SU-DHL-6 (cell line): ENCODE data around the gene NOP16.

Source experiments
- H2AFZ ChIP-seq: fragments of 200-600 bp; sonication (generic); 2 replicates; pipeline ENCODE4 v1.6.1; 2014; ENCODE audit warnings: low read depth, mild to moderate bottlenecking, moderate library complexity, mixed read lengths, antibody characterized with exemption, low read length; ENCODE audit not compliant: severe bottlenecking
- H3F3A ChIP-seq: fragments of 200-600 bp; shearing (Covaris generic); 2 replicates; pipeline ENCODE4 v1.6.0; 2016; ENCODE audit warnings: antibody characterized with exemption, mild to moderate bottlenecking; ENCODE audit not compliant: insufficient read depth
- H3K27ac ChIP-seq: fragments of 200-600 bp; sonication (generic); 2 replicates; pipeline ENCODE4 v1.5.1; 2016; ENCODE audit warnings: low read depth, mild to moderate bottlenecking, low read length, moderate library complexity, mixed read lengths
- H3K27me3 ChIP-seq: fragments of 200-600 bp; sonication (generic), shearing (Covaris generic); 2 replicates; pipeline ENCODE4 v1.6.0; 2014; ENCODE audit warnings: mild to moderate bottlenecking, low read length
- H3K36me3 ChIP-seq: fragments of 200-600 bp; sonication (generic); 2 replicates; pipeline ENCODE4 v1.6.1; 2014; ENCODE audit warnings: mild to moderate bottlenecking, low read length, mixed read lengths
- H3K4me2 ChIP-seq: fragments of 300-600, 200-600 bp; shearing (Covaris generic), sonication (generic); 2 replicates; pipeline ENCODE4 v1.6.0; 2014; ENCODE audit warnings: low read length, low read depth, mild to moderate bottlenecking; ENCODE audit not compliant: poor library complexity, severe bottlenecking
- H3K4me3 ChIP-seq: fragments of 200-600 bp; sonication (generic); 2 replicates; pipeline ENCODE4 v1.5.1; 2014; ENCODE audit warnings: antibody characterized with exemption, low read length, mild to moderate bottlenecking, mixed read lengths; ENCODE audit not compliant: insufficient read depth, poor library complexity, severe bottlenecking
- H3K79me2 ChIP-seq: fragments of 200-600 bp; sonication (generic); 2 replicates; pipeline ENCODE4 v1.6.1; 2014; ENCODE audit warnings: mild to moderate bottlenecking, low read length, moderate library complexity; ENCODE audit not compliant: insufficient read depth
- H3K9ac ChIP-seq: fragments of 200-600 bp; sonication (generic); 2 replicates; pipeline ENCODE4 v1.7.0; 2014; ENCODE audit warnings: mild to moderate bottlenecking, low read length
- H3K9me2 ChIP-seq: fragments of 200-600 bp; sonication (generic); replicated peaks from 2 replicates; pipeline ENCODE4 v1.6.1; 2014; ENCODE audit warnings: low read length; ENCODE audit not compliant: insufficient read depth
- H3K9me3 ChIP-seq: fragments of 200-600 bp; sonication (generic); 2 replicates; pipeline ENCODE4 v1.6.1; 2014; ENCODE audit warnings: low read length, mixed read lengths; ENCODE audit not compliant: insufficient read depth
- H4K20me1 ChIP-seq: fragments of 200-600 bp; sonication (generic); 2 replicates; pipeline ENCODE4 v1.6.1; 2014; ENCODE audit warnings: low read depth, mild to moderate bottlenecking, antibody characterized with exemption, low read length, moderate library complexity, mixed read lengths
- EZH2phosphoT487 ChIP-seq: fragments of 200-600 bp; sonication (generic), shearing (Covaris generic); conservative IDR thresholded peaks from 2 replicates; pipeline ENCODE4 v1.6.1; 2018; ENCODE audit warnings: mild to moderate bottlenecking, antibody characterized with exemption, low read length, moderate library complexity, mixed read lengths
- TF ChIP-seq, protein P1 (sequence below): fragments of 200-600 bp; sonication (generic); IDR thresholded peaks from one replicate; pipeline ENCODE4 v1.5.1; 2017; ENCODE audit warnings: antibody characterized with exemption, mild to moderate bottlenecking, low read length, moderate library complexity; ENCODE audit not compliant: insufficient read depth, poor library complexity, severe bottlenecking

NOP16 gene

GRCh38 chr5:176381979-176382378, 6.4 kb downstream of the NOP16 start:
- TF ChIP-seq, protein P1, sequence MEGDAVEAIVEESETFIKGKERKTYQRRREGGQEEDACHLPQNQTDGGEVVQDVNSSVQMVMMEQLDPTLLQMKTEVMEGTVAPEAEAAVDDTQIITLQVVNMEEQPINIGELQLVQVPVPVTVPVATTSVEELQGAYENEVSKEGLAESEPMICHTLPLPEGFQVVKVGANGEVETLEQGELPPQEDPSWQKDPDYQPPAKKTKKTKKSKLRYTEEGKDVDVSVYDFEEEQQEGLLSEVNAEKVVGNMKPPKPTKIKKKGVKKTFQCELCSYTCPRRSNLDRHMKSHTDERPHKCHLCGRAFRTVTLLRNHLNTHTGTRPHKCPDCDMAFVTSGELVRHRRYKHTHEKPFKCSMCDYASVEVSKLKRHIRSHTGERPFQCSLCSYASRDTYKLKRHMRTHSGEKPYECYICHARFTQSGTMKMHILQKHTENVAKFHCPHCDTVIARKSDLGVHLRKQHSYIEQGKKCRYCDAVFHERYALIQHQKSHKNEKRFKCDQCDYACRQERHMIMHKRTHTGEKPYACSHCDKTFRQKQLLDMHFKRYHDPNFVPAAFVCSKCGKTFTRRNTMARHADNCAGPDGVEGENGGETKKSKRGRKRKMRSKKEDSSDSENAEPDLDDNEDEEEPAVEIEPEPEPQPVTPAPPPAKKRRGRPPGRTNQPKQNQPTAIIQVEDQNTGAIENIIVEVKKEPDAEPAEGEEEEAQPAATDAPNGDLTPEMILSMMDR = no peak
- no peak for TF ChIP-seq EZH2phosphoT487
- Histone ChIP-seq H4K20me1 (peaks cover 8% of the 10 kb centered on the region; the same call in 1 of the 2 replicates), H3K36me3 (peaks cover 12% of the 10 kb centered on the region), H3K27me3 (no peaks in the 10 kb centered on the region), H3K9me2 (no peaks in the 10 kb centered on the region), H3K9me3 (no peaks in the 10 kb centered on the region), H3K9ac (no peak overlapping the region), H3K27ac (no peak overlapping the region), H3K79me2 (peaks cover 25% of the 10 kb centered on the region), H3K4me2 (no peak overlapping the region), H3F3A (peaks cover 10% of the 10 kb centered on the region; the same call in 1 of the 2 replicates), H2AFZ (no peak overlapping the region), H3K4me3 (no peak overlapping the region)

- H3K9me3 ChIP-seq = no peaks in the 10 kb centered on the region
- H3K79me2 ChIP-seq = peaks cover 20% of the 10 kb centered on the region
- peaks cover 9% of the 10 kb centered on the region; the same call in 1 of the 2 replicates for H3F3A ChIP-seq
- no peak overlapping the region for H3K4me3 ChIP-seq
- H3K4me2 ChIP-seq = no peak overlapping the region
- H3K27ac ChIP-seq = no peak overlapping the region
- no peak overlapping the region for H3K9ac ChIP-seq
- H3K27me3 ChIP-seq = no peaks in the 10 kb centered on the region
- no peak for TF ChIP-seq EZH2phosphoT487
- TF ChIP-seq, protein P1 = no peak
- no peaks in the 10 kb centered on the region for H3K9me2 ChIP-seq
- peaks cover 8% of the 10 kb centered on the region for H3K36me3 ChIP-seq
- H4K20me1 ChIP-seq = peaks cover 8% of the 10 kb centered on the region; the same call in 1 of the 2 replicates
- H2AFZ ChIP-seq = no peak overlapping the region
Observed at GRCh38 chr5:176381423-176381822, 7.0 kb downstream of the NOP16 start.

- Histone ChIP-seq H3K79me2 (peaks cover 4% of the 10 kb centered on the region), H3K27ac (no peak overlapping the region), H3F3A (peaks cover 7% of the 10 kb centered on the region; the same call in 1 of the 2 replicates), H3K4me3 (no peak overlapping the region), H3K9me2 (no peaks in the 10 kb centered on the region), H4K20me1 (no peaks in the 10 kb centered on the region), H3K36me3 (no peaks in the 10 kb centered on the region; the same call in 1 of the 2 replicates), H3K9me3 (no peaks in the 10 kb centered on the region), H3K4me2 (no peak overlapping the region), H3K9ac (no peak overlapping the region), H3K27me3 (no peaks in the 10 kb centered on the region), H2AFZ (no peak overlapping the region)
- TF ChIP-seq, protein P1 = no peak
- TF ChIP-seq EZH2phosphoT487 = no peak
Observed at GRCh38 chr5:176379881-176380280, 8.5 kb downstream of the NOP16 start.
